Breast epithelium (tissue), 3 donors: ENCODE results near the gene TMEFF2.

Experiments used
- POLR2AphosphoS5 ChIP-seq, 3 donors: sonication (generic); formaldehyde crosslinking; IDR thresholded peaks; one replicate each; pipeline ENCODE4 v1.6.1; 2017; ENCODE audit warnings: antibody characterized with exemption in 3 of 3
- TF ChIP-seq, protein P1 (sequence below), 3 donors: fragments of 450-650 bp; IDR thresholded peaks; one replicate each; pipeline ENCODE4 v1.5.1; 2016 to 2017; ENCODE audit warnings: antibody characterized with exemption in 3 of 3, mild to moderate bottlenecking in 3 of 3, moderate library complexity in 3 of 3

DNA sequence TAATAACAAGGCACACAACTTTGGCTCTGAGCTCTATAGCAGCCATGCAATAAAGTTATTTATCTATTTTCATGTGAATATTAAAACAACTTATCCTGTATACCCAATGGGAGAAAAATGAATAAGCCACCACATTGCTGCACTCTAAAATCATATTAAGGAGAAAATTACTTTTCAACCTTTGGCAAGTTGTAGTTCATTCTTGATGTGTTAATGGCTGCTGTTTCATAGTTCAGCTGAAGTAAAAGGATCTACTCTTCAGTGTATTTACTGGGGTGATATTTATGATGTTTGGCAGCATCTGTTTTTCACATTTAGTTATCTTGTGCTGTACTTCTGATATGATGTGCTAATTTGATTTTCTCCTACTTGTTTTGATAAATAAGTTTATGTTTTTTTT is 71.8 kb downstream of the TMEFF2 start:
- TF ChIP-seq, protein P1, sequence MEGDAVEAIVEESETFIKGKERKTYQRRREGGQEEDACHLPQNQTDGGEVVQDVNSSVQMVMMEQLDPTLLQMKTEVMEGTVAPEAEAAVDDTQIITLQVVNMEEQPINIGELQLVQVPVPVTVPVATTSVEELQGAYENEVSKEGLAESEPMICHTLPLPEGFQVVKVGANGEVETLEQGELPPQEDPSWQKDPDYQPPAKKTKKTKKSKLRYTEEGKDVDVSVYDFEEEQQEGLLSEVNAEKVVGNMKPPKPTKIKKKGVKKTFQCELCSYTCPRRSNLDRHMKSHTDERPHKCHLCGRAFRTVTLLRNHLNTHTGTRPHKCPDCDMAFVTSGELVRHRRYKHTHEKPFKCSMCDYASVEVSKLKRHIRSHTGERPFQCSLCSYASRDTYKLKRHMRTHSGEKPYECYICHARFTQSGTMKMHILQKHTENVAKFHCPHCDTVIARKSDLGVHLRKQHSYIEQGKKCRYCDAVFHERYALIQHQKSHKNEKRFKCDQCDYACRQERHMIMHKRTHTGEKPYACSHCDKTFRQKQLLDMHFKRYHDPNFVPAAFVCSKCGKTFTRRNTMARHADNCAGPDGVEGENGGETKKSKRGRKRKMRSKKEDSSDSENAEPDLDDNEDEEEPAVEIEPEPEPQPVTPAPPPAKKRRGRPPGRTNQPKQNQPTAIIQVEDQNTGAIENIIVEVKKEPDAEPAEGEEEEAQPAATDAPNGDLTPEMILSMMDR (IDR thresholded peaks at IDR 0.05): no peak
- TF ChIP-seq POLR2AphosphoS5 (IDR thresholded peaks at IDR 0.05): no peak
